Mucosa of descending colon (tissue), 3 donors: Measurements from ENCODE around the gene HHEX. TPM values are rescaled to one million over a fixed set of nuclear protein-coding genes. Genes with fewer than 3 reads are reported as not detected.

Source experiments
- ATAC-seq: fragments of 200-7000 bp; cut with Tn5 transposase; one replicate; pipeline ENCODE4 v1.9.1; 2020; ENCODE audit warnings: mild to moderate bottlenecking, moderate library complexity
- DNase-seq, 3 donors: peaks; one replicate each; pipeline ENCODE4 v3.0.0-alpha.2; 2020
- H3K36me3 ChIP-seq: fragments of 200-600 bp; one replicate; pipeline ENCODE4 v1.8.0; 2021; ENCODE audit warnings: low read depth, mild to moderate bottlenecking
- H3K4me1 ChIP-seq: fragments of 200-600 bp; one replicate; pipeline ENCODE4 v1.8.0; 2021; ENCODE audit warnings: low read depth, mild to moderate bottlenecking
- H3K4me3 ChIP-seq: fragments of 200-600 bp; one replicate; pipeline ENCODE4 v1.8.0; 2021; ENCODE audit warnings: mild to moderate bottlenecking
- H3K9me3 ChIP-seq: fragments of 200-600 bp; one replicate; pipeline ENCODE4 v1.8.0; 2021; ENCODE audit warnings: mild to moderate bottlenecking
- CTCF ChIP-seq: fragments of 200-600 bp; IDR thresholded peaks from one replicate; pipeline ENCODE4 v1.8.0; 2022; ENCODE audit warnings: antibody characterized with exemption, mild to moderate bottlenecking
- intact Hi-C, 2 donors: fragments of 100-400 bp; cut with DNase I in 1 of 2; cut with micrococcal nuclease in 1 of 2; formaldehyde crosslinking; loops; one replicate each; pipeline versions ENCODE4 v1.11.0 to v1.11.1; 2022; cut with DNase I, micrococcal nuclease
- total RNA-seq, 3 donors: library from RNA; stranded (reverse); fragmentation: NEBNext Ultra II Directional in 2 of 3; extraction: Animal tissue kit (Norgen Biotek cat#: 25700) in 2 of 3; gene quantifications; one replicate each; pipeline versions ENCODE4 v1.2.1 to v1.2.4, GENCODE V29; 2021 to 2023
- donor health status: DM: no; HTN: no; CAD: no; lungs with moderate emphysema.
- donor health status: DM: no; HTN: no; CAD: no.
- donor health status: DM: no; HTN: yes; CAD: no.

Gene HHEX
- total RNA-seq, 3 donors from 2014 or later, result 3.5 to 8.8 (median 4.0) TPM

DNA sequence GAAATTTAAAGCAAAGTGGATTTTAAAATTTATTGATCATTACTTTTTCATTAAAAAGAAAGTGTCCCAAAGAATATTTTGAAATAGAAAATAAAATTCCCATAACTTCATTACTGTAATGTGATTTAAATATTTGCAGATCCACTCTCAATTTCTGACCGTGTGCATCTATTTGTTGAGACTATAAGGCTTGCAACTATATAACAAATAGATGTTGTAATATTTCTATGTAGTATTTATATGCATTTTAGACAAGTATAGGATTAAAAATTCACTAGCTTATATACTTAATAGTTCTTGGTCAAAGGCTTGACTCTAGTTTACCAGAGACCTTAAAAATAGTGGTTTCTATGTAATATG is 3.8 kb downstream of the HHEX start:
- Histone ChIP-seq H3K4me1 (no peaks in the 10 kb centered on the region), H3K4me3 (no peak overlapping the region), H3K36me3 (no peaks in the 10 kb centered on the region), H3K9me3 (no peaks in the 10 kb centered on the region)
- no peak for TF ChIP-seq CTCF
- ATAC-seq, result no peak
- no peak for DNase-seq
- intact Hi-C loops, result no loop called here

DNA sequence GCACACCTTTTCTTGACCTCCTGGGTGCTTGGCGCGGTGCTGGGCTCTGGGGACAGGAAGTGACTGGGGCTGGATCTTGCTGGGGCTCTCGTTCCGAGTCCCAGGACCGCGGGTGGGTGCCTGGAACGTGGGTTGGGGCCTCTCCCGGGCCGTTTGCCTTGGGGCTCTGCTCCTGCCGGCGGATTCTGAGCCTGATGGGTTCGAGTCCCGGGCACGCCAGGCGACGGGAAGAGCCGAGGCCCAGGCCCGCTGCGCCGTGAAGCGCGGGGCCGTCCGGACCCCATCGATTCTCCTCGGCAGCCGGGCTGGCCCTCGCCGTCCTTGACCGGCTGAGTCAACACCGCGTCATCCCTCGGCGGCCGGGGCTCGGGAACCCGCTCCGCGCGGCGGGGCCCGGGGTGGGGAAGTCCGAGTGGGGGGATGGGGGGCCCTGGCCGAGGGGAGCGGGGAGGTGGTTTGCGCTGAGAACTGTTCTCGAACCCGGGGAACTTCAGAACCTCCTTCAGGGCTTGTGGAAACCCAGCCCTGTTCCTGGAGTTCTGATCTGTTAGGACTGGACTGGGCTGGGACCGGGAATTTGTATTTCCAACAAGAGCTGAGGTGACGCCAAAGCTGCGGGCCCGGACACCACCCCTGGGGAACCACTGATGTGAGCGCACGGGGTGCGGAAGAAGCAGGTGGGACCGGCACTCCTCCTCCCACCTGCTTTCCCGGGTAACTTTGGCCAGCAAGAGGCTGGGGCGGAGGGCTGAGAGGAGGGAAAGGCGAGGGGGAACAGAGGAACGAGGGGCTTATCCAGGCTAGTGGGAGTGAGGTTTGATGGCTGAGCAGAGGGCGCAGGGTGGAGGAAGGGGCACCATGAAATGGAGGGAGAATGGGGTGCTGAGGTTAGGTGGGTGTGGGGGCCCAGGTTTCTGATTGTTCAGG is 6.2 kb downstream of the HHEX start:
- ATAC-seq, result no peak
- Histone ChIP-seq H3K4me1 (peaks cover 3% of the 10 kb centered on the region), H3K4me3 (no peak overlapping the region), H3K36me3 (no peaks in the 10 kb centered on the region), H3K9me3 (no peaks in the 10 kb centered on the region)
- DNase-seq, result no peak
- no peak for TF ChIP-seq CTCF
- intact Hi-C loops, result no loop called here

DNA sequence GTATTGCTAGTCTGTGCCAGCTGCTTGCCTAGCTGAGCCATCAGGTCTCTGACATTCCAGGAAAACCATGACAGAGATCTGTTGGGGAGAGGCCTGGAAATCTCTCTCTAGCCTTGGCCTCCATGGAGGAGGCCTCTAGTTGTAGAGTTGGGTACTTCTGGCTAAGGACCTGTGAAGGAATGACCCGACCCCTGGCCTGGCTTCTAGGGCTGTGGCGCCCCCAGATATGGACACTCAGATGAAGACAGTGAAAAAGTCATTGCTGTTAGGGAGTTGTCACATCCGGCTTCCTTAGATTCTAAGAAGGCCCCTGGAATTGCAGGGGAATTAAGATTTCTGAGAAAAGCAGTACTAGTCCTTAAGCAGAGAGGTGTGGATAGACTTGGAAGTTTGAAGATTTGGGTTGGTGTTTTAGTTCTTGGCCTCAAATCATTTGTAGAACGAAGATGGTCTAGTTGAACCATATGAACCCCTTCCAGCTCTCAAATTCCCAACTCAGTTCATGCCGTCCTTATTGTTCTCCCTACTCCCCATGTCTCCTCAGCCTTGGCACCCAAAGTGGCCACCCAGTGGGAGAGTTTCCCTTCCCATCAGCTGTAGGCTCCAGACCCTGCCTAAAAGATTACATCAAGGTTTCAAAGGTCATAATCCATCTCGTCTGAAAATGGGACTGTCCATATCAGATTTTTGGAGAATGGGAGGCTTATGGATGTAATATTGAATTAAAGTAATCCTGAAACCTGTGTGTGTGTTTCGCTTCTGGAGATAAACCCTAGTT is 7.0 kb downstream of the HHEX start:
- Histone ChIP-seq H3K4me3 (no peak overlapping the region), H3K9me3 (no peaks in the 10 kb centered on the region), H3K4me1 (peaks cover 3% of the 10 kb centered on the region), H3K36me3 (no peaks in the 10 kb centered on the region)
- ATAC-seq, result no peak
- intact Hi-C loops, result no loop called here
- no peak for DNase-seq
- no peak for TF ChIP-seq CTCF

DNA sequence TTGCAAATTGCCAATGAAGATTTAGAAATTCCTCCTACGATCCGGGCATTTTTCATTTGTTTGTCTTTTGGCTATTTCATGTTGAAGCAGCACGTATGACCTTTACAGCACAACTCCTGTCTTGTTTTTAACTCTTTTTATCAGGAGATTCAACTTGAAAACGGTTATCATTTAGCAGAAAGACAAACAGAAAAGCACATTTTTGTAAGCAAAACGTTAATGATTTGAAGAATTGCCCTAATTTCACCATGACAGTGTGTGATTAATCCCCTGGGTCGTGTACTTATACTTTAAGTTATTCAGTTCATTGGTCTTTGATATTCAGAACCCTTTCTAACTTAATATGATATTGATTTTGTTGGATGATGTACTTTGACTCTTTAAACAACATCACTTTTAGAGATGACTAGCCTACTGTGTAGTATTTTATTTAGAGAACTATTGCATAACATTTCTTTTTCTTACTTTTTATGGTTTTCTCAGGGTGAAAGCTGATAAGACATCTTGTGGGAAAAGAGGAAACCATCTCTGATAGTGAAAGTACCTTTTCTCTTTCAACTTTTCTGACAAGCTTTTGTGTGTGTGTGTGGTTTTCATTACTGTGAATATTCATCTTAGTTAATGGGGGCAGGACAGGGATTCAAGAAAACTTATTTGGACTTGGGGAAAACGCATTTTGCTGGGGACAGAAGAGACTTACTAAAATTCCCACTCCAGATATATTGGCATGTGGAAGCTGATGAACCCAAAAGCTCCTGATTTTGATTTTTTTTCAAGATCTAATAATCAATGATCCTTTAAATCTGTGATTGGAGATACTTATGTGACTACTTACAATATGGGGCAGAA is 8.1 kb downstream of the HHEX start:
- intact Hi-C loops, result no loop called here
- TF ChIP-seq CTCF, result no peak
- Histone ChIP-seq H3K36me3 (no peaks in the 10 kb centered on the region), H3K4me1 (peaks cover 3% of the 10 kb centered on the region), H3K4me3 (no peak overlapping the region), H3K9me3 (no peaks in the 10 kb centered on the region)
- ATAC-seq, result no peak
- no peak for DNase-seq

- Histone ChIP-seq H3K36me3 (no peaks in the 10 kb centered on the region), H3K4me1 (peaks cover 3% of the 10 kb centered on the region), H3K9me3 (no peaks in the 10 kb centered on the region), H3K4me3 (no peak overlapping the region)
- intact Hi-C loops, result no loop called here
- ATAC-seq (no peak), DNase-seq (no peak)
- no peak for TF ChIP-seq CTCF
These were observed 9.4 kb downstream of the HHEX start for GRCh38 chr10:92699193-92699517.
